B cell (primary cell): ENCODE measurements around the gene GALNT4.

Experiments
- CTCF ChIP-seq: fragments of 200-600 bp; IDR thresholded peaks from one replicate; pipeline ENCODE4 v1.8.0; 2022; ENCODE audit warnings: antibody characterized with exemption, mild to moderate bottlenecking
- EZH2 ChIP-seq: IDR thresholded peaks from 2 replicates; pipeline ENCODE4 v1.6.1; 2012; ENCODE audit warnings: borderline replicate concordance, low read depth, mild to moderate bottlenecking, moderate library complexity, low read length; ENCODE audit not compliant: insufficient read depth, poor library complexity, severe bottlenecking

- TF ChIP-seq CTCF (no peak), EZH2 (no peak)
Observed at GRCh38 chr12:89494411-89495231, 30.0 kb downstream of the GALNT4 start.
